Activated CD8-positive, alpha-beta memory T cell treated with anti-CD3 and anti-CD28 coated beads, Interleukin-2, amount 10 ng/mL, durations not matched to agents 7 days and 5 days (primary cell): Measurements from ENCODE around the gene SNAP47. TPM values are rescaled to one million over a fixed set of nuclear protein-coding genes. Genes with fewer than 3 reads are reported as not detected.

Experiments
- ATAC-seq: fragments of 150-1000 bp; cut with Tn5 transposase; one replicate; pipeline ENCODE4 v1.10.0; 2021; ENCODE audit warnings: moderate library complexity
- CTCF ChIA-PET: fragments of 350-600 bp; sonication (Branson Sonifier 250); formaldehyde crosslinking; loops from one replicate; lab custom pipeline; 2021; ENCODE audit warnings: antibody characterized with exemption; lab: Charles Lee
- DNase-seq: peaks from one replicate; pipeline ENCODE4 v3.0.0-alpha.2; 2020
- H3K27ac Mint-ChIP-seq: one replicate; pipeline ENCODE4 v1.8.0; 2021; ENCODE audit warnings: mild to moderate bottlenecking, mixed read lengths
- H3K27me3 Mint-ChIP-seq: one replicate; pipeline ENCODE4 v1.8.0; 2021; ENCODE audit warnings: mixed read lengths
- H3K36me3 Mint-ChIP-seq: one replicate; pipeline ENCODE4 v1.8.0; 2021; ENCODE audit warnings: mild to moderate bottlenecking, mixed read lengths
- H3K4me1 Mint-ChIP-seq: one replicate; pipeline ENCODE4 v1.8.0; 2021; ENCODE audit warnings: mixed read lengths
- H3K4me3 Mint-ChIP-seq: one replicate; pipeline ENCODE4 v1.8.0; 2021; ENCODE audit warnings: mild to moderate bottlenecking, moderate library complexity, mixed read lengths
- H3K9me3 Mint-ChIP-seq: one replicate; pipeline ENCODE4 v1.8.0; 2022; ENCODE audit warnings: low read depth, mixed read lengths
- total RNA-seq, 2 experiments: library from RNA; stranded (reverse); gene quantifications; one replicate each; pipeline ENCODE4 v1.2.3, GENCODE V29; 2021

Gene SNAP47
- total RNA-seq, 2 experiments from 2014 or later: 33.9 to 35.3 TPM

- Mint-ChIP-seq H3K36me3 (peaks cover 20% of the 10 kb centered on the region), H3K27ac (peak overlapping the region; percentile 91), H3K27me3 (no peaks in the 10 kb centered on the region), H3K4me1 (peaks cover 49% of the 10 kb centered on the region), H3K4me3 (no peak overlapping the region), H3K9me3 (no peaks in the 10 kb centered on the region)
- ATAC-seq (peak; percentile 4), DNase-seq (no peak)
- CTCF ChIA-PET: interaction anchor here (1.0 kb wide), 2 partner anchors 15 to 17 kb away, joined by 4 read pairs; no protein-coding TSS in a partner anchor
Measured at GRCh38 chr1:227747948-227748495, 12.8 kb downstream of the SNAP47 start.

GRCh38 chr1:227748496-227749182 is 13.4 kb downstream of the SNAP47 start:
- peaks cover 49% of the 10 kb centered on the region for H3K4me1 Mint-ChIP-seq
- no peaks in the 10 kb centered on the region for H3K9me3 Mint-ChIP-seq
- H3K27ac Mint-ChIP-seq: peak overlapping the region; percentile 91
- CTCF ChIA-PET: interaction anchor here (1.0 kb wide), 2 partner anchors 15 to 16 kb away, joined by 4 read pairs; no protein-coding TSS in a partner anchor
- no peaks in the 10 kb centered on the region for H3K27me3 Mint-ChIP-seq
- H3K4me3 Mint-ChIP-seq: peak overlapping the region; percentile 34
- DNase-seq (peak; percentile 87), ATAC-seq (peak; percentile 86)
- H3K36me3 Mint-ChIP-seq: peaks cover 20% of the 10 kb centered on the region

DNA sequence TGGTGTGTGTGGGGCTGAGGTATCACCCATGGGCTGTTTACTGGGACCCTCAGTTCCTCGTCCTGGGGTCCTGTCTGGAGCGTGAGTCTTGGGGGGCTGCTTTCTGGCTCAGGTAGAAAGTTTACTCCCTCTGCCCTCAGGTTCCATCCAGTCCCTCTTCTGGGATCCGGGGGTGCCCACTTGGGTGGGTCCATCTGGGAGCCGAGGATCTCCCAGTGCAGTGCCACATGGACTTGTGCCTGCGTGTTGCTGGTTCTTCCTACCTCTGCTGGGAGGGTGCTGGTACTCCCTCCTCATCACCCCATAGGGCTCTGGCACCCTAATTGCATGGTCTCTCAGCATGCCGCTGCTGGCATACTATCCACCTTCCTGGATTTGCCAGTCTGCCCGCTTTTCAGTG is 14.0 kb downstream of the SNAP47 start:
- ATAC-seq: no peak
- Mint-ChIP-seq H3K4me3 (no peak overlapping the region), H3K27ac (peak overlapping the region; percentile 91), H3K4me1 (peaks cover 47% of the 10 kb centered on the region), H3K36me3 (peaks cover 22% of the 10 kb centered on the region), H3K27me3 (no peaks in the 10 kb centered on the region), H3K9me3 (no peaks in the 10 kb centered on the region)
- DNase-seq: no peak
- CTCF ChIA-PET: interaction anchor here (1.0 kb wide), 1 partner anchor 16 kb away, joined by 4 read pairs; no protein-coding TSS in a partner anchor

DNA sequence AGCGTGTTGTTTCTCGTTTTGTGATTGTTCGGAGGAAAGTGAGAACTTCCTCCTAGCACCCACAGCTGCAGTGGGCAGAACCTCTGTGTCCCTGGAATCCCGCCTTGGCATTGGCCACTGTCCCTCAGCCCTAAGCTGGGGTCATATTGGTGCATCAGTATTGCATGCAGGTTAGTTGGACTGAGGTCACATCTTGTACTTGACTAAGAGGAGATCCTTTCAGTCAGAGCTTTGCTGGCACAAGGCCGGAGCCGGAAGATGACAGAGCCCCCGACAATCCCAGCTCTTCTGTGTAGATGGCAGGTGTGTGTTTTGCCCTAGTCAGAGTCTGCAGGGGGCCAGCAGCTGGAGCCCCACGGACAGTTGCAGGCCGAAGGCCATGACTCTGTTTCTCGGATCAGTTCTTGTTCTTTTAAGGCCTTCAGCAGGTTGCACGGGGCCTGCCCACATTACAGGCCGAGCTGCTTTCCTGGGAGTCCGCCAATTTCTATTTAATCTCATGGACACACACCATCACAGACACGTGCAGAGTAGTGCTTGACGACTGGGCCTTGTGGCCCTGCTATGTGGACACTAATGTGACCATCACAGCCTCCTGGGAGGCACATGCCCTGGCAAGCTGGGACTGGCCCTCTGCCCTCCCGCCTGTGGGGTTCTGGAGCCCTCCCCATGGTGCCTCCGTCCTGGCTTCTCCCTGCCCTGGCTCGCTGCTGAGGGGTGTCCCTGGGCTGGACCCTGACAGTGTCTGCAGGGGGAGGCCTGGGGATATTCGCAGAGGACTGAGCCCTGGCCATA is 14.9 kb downstream of the SNAP47 start:
- no peak overlapping the region for H3K27ac Mint-ChIP-seq
- peaks cover 47% of the 10 kb centered on the region for H3K4me1 Mint-ChIP-seq
- H3K27me3 Mint-ChIP-seq: no peaks in the 10 kb centered on the region
- no peaks in the 10 kb centered on the region for H3K9me3 Mint-ChIP-seq
- H3K4me3 Mint-ChIP-seq: no peak overlapping the region
- H3K36me3 Mint-ChIP-seq: peaks cover 22% of the 10 kb centered on the region
- CTCF ChIA-PET: no interaction called here
- DNase-seq (no peak), ATAC-seq (no peak)

- H3K36me3 Mint-ChIP-seq: peaks cover 42% of the 10 kb centered on the region
- DNase-seq: no peak
- CTCF ChIA-PET: interaction anchor here (3.7 kb wide), 1 partner anchor 8 kb away, joined by 14 read pairs; no protein-coding TSS in a partner anchor
- H3K4me1 Mint-ChIP-seq: peaks cover 39% of the 10 kb centered on the region
- no peaks in the 10 kb centered on the region for H3K27me3 Mint-ChIP-seq
- no peaks in the 10 kb centered on the region for H3K9me3 Mint-ChIP-seq
- no peak overlapping the region for H3K27ac Mint-ChIP-seq
- no peak overlapping the region for H3K4me3 Mint-ChIP-seq
- no peak for ATAC-seq
Measured at GRCh38 chr1:227753999-227754711, 18.9 kb downstream of the SNAP47 start.

- CTCF ChIA-PET: interaction anchor here (3.7 kb wide), 1 partner anchor 7 kb away, joined by 14 read pairs; no protein-coding TSS in a partner anchor
- no peak for ATAC-seq
- Mint-ChIP-seq H3K27me3 (no peaks in the 10 kb centered on the region), H3K27ac (no peak overlapping the region), H3K36me3 (peaks cover 47% of the 10 kb centered on the region), H3K4me1 (peaks cover 40% of the 10 kb centered on the region), H3K4me3 (no peak overlapping the region), H3K9me3 (no peaks in the 10 kb centered on the region)
- DNase-seq: no peak
Measured at GRCh38 chr1:227754958-227755357, 19.7 kb downstream of the SNAP47 start.

DNA sequence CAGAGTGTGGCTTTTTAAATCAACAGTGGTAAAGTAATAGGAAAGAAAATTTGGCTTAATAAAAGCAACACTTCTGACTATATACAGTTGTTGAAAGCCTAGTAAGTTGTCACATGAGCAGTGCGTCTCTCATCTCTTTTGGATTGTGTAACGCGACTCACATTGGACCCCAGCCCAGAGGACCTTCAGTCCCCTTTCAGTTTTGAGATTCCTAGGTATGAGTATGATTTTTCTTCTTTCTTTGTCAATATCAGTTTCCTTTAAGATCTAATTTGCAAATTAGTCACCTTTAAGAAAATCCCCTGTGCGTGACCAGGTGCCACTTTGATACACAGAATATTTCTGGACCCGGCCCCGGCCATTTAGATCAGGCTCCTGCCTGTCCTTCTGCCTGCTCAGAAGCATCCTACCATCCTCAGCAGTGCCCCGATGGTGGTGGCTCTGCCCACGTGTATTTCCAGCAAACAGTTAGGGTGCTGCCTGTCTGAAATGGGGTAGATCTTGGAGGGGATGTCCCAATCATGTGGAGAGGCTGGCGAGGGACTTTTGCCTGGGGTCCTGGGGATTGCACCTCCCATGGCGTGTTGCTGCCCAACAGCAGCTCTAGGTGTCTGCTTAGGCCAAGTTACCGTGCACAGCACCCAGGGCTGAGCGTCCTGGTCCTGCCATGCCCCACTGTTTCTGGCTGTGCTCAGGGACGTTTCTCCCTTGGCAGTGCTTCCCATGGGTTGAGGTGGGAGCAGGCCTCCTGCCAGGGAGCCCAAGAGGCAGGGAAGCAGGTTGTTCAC is 21.1 kb downstream of the SNAP47 start:
- H3K36me3 Mint-ChIP-seq: peaks cover 56% of the 10 kb centered on the region
- no peak overlapping the region for H3K4me3 Mint-ChIP-seq
- H3K27ac Mint-ChIP-seq: no peak overlapping the region
- peaks cover 50% of the 10 kb centered on the region for H3K4me1 Mint-ChIP-seq
- H3K27me3 Mint-ChIP-seq: no peaks in the 10 kb centered on the region
- no peaks in the 10 kb centered on the region for H3K9me3 Mint-ChIP-seq
- CTCF ChIA-PET: no interaction called here
- ATAC-seq (no peak), DNase-seq (no peak)

- CTCF ChIA-PET: interaction anchor here (1.2 to 1.6 kb wide), 2 partner anchors 196 to 217 kb away, joined by 3 to 4 read pairs; no protein-coding TSS in a partner anchor
- Mint-ChIP-seq H3K27ac (no peak overlapping the region), H3K27me3 (no peaks in the 10 kb centered on the region), H3K36me3 (peaks cover 55% of the 10 kb centered on the region), H3K9me3 (no peaks in the 10 kb centered on the region), H3K4me3 (no peak overlapping the region), H3K4me1 (peaks cover 57% of the 10 kb centered on the region)
- DNase-seq (no peak), ATAC-seq (no peak)
Measured at GRCh38 chr1:227757781-227758180, 22.5 kb downstream of the SNAP47 start.

DNA sequence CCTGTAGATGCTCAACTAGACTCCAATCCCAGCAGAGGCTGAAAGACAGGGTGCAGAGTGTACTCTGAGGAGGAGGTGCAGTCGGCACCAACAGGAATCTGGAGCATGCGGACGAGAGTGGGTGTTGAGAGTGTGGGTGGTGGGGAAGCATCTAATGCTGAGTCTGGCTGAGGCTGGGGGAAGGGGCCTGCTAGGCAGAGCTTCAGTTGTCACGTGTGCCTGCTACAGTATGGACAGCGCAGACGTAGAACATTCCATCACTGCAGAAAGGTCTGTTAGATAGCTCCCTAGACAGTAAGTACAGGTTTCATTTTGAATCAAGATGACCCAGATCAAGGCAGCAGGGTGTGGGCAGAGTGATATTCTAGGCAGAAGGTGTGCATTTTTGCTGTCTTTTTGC is 23.1 kb downstream of the SNAP47 start:
- Mint-ChIP-seq H3K36me3 (peaks cover 55% of the 10 kb centered on the region), H3K27me3 (no peaks in the 10 kb centered on the region), H3K4me3 (no peak overlapping the region), H3K4me1 (peaks cover 63% of the 10 kb centered on the region), H3K27ac (peak overlapping the region; percentile 6), H3K9me3 (no peaks in the 10 kb centered on the region)
- DNase-seq (peak; percentile 52), ATAC-seq (no peak)
- CTCF ChIA-PET: interaction anchor here (1.2 to 1.6 kb wide), 2 partner anchors 195 to 218 kb away, joined by 3 to 4 read pairs; no protein-coding TSS in a partner anchor

- no peak for DNase-seq
- H3K4me1 Mint-ChIP-seq: peaks cover 72% of the 10 kb centered on the region
- H3K27me3 Mint-ChIP-seq: no peaks in the 10 kb centered on the region
- H3K36me3 Mint-ChIP-seq: peaks cover 59% of the 10 kb centered on the region
- CTCF ChIA-PET: interaction anchor here (1.1 to 1.4 kb wide), 4 partner anchors 14 to 188 kb away, joined by 3 to 4 read pairs (median 4); no protein-coding TSS in a partner anchor
- no peak overlapping the region for H3K27ac Mint-ChIP-seq
- H3K9me3 Mint-ChIP-seq: no peaks in the 10 kb centered on the region
- no peak for ATAC-seq
- no peak overlapping the region for H3K4me3 Mint-ChIP-seq
Measured at GRCh38 chr1:227759341-227760300, 24.4 kb downstream of the SNAP47 start.

DNA sequence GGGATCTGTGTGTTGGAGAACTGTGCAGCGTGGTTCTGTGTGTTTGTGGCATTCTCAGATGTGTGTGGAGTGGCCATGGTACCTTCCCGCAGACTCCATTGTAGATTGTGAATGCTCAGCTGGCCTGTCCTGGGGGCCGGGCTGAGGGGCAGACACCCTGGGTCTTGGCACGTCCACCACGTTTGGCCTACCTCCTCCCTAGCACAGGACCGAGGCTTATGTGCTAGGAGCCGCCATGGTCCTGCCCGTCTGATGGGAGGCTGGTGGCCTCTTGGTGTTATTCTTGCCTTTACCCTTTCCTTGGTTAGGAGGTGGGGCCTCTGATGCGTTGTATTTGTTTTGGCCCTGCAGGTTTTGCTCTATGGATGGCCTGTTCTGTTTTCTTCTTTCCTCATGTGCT is 25.1 kb downstream of the SNAP47 start:
- Mint-ChIP-seq H3K27ac (no peak overlapping the region), H3K27me3 (no peaks in the 10 kb centered on the region), H3K9me3 (no peaks in the 10 kb centered on the region), H3K4me3 (no peak overlapping the region), H3K4me1 (peaks cover 80% of the 10 kb centered on the region), H3K36me3 (peaks cover 61% of the 10 kb centered on the region)
- DNase-seq (no peak), ATAC-seq (no peak)
- CTCF ChIA-PET: interaction anchor here (0.6 to 1.3 kb wide), 4 partner anchors 14 to 30 kb away, joined by 3 to 4 read pairs (median 4); partner anchors contain the start of genes JMJD4 and SNAP47
